ENCODE data around the gene FNIP1.
"Not testable (repeated sequence)": the region's sequence is repeated elsewhere in the genome, so short reads cannot be mapped to it uniquely, and the experiment has no call there.

FNIP1 gene

GRCh38 chr5:131607418-131607817 lies 189.4 kb downstream of the FNIP1 start:
- DNase-seq (ENCODE audit: low spot score): no peak

GRCh38 chr5:131605086-131605485 lies 191.7 kb downstream of the FNIP1 start:
- no peak for DNase-seq (ENCODE audit: low spot score)

GRCh38 chr5:131595088-131596033 lies 201.5 kb downstream of the FNIP1 start:
- DNase-seq (ENCODE audit: low spot score): no peak

GRCh38 chr5:131593921-131594320 lies 202.9 kb downstream of the FNIP1 start:
- no peak for DNase-seq (ENCODE audit: low spot score)

- DNase-seq (ENCODE audit: low spot score): not testable (repeated sequence)
Observed at GRCh38 chr5:131593436-131593835, 203.4 kb downstream of the FNIP1 start.
